Natural killer cell (primary cell): ENCODE data around the gene NSMCE1. TPM values are rescaled to one million over a fixed set of nuclear protein-coding genes. Genes with fewer than 3 reads are reported as not detected.

Experiments
- ATAC-seq, 3 donors: fragments of 150-1000 bp in 2 of 3; fragments of 200-7000 bp in 1 of 3; cut with Tn5 transposase; 1 replicate in 1 of 3; 2 replicates in 2 of 3; pipeline ENCODE4 v1.10.0; 2021; ENCODE audit warnings: mild to moderate bottlenecking in 2 of 3, moderate library complexity in 2 of 3
- DNase-seq, 2 donors: peaks; one replicate each; pipeline versions ENCODE4 v3.0.0 to v3.0.0-alpha.2; 2013 to 2021; ENCODE audit warnings: mixed read lengths in 1 of 2
- H3K27ac ChIP-seq: one replicate; pipeline ENCODE4 v1.5.1; 2013; ENCODE audit warnings: mild to moderate bottlenecking, low read length
- H3K27me3 ChIP-seq: one replicate; pipeline ENCODE4 v1.6.1; 2013; ENCODE audit warnings: low read length; ENCODE audit not compliant: control insufficient read depth, insufficient read depth
- H3K36me3 ChIP-seq: one replicate; pipeline ENCODE4 v1.6.1; 2013; ENCODE audit warnings: low read length; ENCODE audit not compliant: control insufficient read depth, insufficient read depth
- H3K4me1 ChIP-seq: one replicate; pipeline ENCODE4 v1.6.1; 2013; ENCODE audit warnings: low read length; ENCODE audit not compliant: control insufficient read depth, insufficient read depth
- H3K4me3 ChIP-seq: one replicate; pipeline ENCODE4 v1.5.1; 2013; ENCODE audit warnings: low read length
- H3K9me3 ChIP-seq: one replicate; pipeline ENCODE4 v1.6.1; 2013; ENCODE audit warnings: low read length; ENCODE audit not compliant: control insufficient read depth, insufficient read depth
- H3K27ac Mint-ChIP-seq, 2 donors: one replicate each; pipeline ENCODE4 v1.8.0; 2022; ENCODE audit warnings: mild to moderate bottlenecking in 2 of 2, mixed read lengths in 2 of 2, moderate library complexity in 1 of 2
- H3K27me3 Mint-ChIP-seq, 2 donors: one replicate each; pipeline ENCODE4 v1.8.0; 2022; ENCODE audit warnings: low read depth in 2 of 2, mixed read lengths in 2 of 2
- H3K36me3 Mint-ChIP-seq: one replicate; pipeline ENCODE4 v1.8.0; 2022; ENCODE audit warnings: mixed read lengths
- H3K4me1 Mint-ChIP-seq, 2 donors: one replicate each; pipeline ENCODE4 v1.8.0; 2022; ENCODE audit warnings: mixed read lengths in 2 of 2
- H3K4me3 Mint-ChIP-seq: one replicate; pipeline ENCODE4 v1.8.0; 2022; ENCODE audit warnings: mild to moderate bottlenecking, moderate library complexity, mixed read lengths
- H3K9me3 Mint-ChIP-seq, 2 donors: one replicate each; pipeline ENCODE4 v1.8.0; 2022; ENCODE audit warnings: mixed read lengths in 2 of 2
- WGBS: methylation state at CpG from one replicate; pipeline ENCODE4 v1.1.7; 2013; ENCODE audit warnings: missing lambda C conversion rate; ENCODE audit not compliant: insufficient coverage; 5-methylcytosine and 5-hydroxymethylcytosine counted together
- intact Hi-C: fragments of 100-400 bp; cut with micrococcal nuclease; formaldehyde crosslinking; loops from one replicate; pipeline ENCODE4 v1.14.2; 2022
- total RNA-seq, 4 donors: library from RNA; stranded (reverse); fragments of 120-200 nt in 1 of 4; gene quantifications; one replicate each; pipeline versions ENCODE4 v1.2.3 to v1.2.4, GENCODE V29; 2013 to 2022
- TF ChIP-seq, protein P1 (sequence below): fragments of 200-600 bp; IDR thresholded peaks from one replicate; pipeline ENCODE4 v1.8.0; 2022; ENCODE audit warnings: antibody characterized with exemption

The NSMCE1 gene, protein sequence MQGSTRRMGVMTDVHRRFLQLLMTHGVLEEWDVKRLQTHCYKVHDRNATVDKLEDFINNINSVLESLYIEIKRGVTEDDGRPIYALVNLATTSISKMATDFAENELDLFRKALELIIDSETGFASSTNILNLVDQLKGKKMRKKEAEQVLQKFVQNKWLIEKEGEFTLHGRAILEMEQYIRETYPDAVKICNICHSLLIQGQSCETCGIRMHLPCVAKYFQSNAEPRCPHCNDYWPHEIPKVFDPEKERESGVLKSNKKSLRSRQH
- total RNA-seq, result 10 to 100 TPM; 29.4 to 42.7 (median 37.7) TPM
- total RNA-seq (2013), result 63.7 TPM

DNA sequence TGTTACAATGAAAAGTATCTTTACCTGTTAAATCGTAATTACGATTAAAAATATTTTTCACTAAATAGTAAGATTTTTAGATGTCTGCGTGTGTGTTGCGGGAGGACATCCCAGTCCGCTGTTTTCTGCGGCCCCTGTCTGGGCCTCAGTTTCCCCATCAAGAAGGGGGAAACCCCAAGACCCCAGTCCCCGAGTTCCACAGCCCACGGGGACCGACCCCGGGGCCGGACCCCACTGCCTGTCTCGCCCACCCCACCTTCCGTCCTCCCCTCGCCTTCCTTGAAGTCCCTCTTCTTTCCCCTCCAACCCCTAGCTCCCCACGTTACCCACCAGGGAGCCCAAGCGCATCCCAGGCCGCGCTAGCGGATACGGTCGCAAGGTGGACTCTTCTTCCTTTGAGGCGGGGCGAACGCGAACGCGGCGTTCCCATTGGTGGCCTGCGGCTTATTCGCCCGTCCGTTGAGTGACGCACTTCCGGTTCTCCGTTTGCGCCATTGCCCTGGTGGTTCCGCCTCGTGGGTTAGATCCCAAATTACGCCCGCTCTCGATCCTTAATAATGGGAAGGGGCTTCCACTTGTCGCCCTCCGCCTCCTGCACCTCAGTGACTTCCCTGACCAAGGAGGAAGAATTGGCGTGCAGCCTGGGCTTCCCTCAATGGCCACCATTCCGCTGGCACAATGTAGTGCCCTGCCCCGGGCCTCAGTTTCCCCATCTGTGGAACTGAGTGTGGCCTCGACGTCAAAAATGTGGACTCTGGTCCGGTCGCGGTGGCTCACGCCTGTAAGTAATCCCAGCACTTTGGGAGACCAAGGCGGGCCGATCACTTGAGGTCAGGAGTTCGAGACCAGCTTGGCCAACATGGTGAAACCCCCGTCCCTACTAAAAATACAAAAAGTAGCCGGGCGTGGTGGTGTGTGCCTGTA, at the start of gene NSMCE1:
NSMCE1 (minus strand) TSS at position 397 of the 924 bp plus-strand sequence. CDS start 11,202 bp downstream, outside the sequence.
- H3K4me1 Mint-ChIP-seq, result peaks cover 22 to 34% of the 10 kb centered on the region in 2 donors
- TF ChIP-seq, protein P1, sequence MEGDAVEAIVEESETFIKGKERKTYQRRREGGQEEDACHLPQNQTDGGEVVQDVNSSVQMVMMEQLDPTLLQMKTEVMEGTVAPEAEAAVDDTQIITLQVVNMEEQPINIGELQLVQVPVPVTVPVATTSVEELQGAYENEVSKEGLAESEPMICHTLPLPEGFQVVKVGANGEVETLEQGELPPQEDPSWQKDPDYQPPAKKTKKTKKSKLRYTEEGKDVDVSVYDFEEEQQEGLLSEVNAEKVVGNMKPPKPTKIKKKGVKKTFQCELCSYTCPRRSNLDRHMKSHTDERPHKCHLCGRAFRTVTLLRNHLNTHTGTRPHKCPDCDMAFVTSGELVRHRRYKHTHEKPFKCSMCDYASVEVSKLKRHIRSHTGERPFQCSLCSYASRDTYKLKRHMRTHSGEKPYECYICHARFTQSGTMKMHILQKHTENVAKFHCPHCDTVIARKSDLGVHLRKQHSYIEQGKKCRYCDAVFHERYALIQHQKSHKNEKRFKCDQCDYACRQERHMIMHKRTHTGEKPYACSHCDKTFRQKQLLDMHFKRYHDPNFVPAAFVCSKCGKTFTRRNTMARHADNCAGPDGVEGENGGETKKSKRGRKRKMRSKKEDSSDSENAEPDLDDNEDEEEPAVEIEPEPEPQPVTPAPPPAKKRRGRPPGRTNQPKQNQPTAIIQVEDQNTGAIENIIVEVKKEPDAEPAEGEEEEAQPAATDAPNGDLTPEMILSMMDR, result no peak

DNA sequence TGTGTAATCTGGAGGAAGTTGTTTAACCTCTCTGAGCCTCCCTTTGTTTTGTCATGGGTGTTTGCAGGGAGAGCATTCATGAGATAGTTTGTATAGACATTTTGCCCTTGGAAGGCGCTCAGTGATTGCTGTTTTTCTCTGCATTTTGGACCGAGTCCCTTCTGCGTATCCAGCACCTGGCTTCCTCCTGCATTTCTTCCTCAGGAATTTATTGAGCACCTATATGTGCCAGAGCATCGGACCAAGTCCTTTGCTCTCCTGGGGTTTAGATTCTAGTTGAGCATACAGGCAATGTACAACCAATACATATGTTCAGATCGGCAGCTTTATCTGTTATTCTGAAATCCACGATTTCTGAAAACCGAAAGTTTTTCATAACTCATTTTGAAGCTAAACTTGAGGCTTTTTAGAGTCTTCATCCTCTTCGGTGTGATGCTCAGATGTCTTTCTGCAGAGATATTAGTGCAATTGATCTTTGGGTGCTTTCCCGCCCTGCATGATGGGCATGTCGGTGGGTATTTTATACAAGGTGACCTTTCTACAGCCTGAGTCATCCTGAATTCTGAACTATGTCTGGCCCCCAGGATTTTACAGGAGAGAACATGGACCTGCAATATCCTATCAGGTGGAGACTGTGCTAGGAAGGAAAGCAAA, 49.3 kb upstream of the NSMCE1 start:
- Mint-ChIP-seq H3K27ac (peak overlapping the region; percentile 89), H3K27me3 (no peaks in the 10 kb centered on the region), H3K36me3 (no peaks in the 10 kb centered on the region), H3K9me3 (no peaks in the 10 kb centered on the region), H3K4me3 (peak overlapping the region; percentile 78), H3K4me1 (peaks cover 58 to 73% of the 10 kb centered on the region in 2 donors)
- DNase-seq, result peak in 1 of 2 donors; percentile 63
- peak overlapping the region; percentile 38 for H3K27ac ChIP-seq
- no peaks in the 10 kb centered on the region for H3K9me3 ChIP-seq
- H3K36me3 ChIP-seq, result peaks cover 2% of the 10 kb centered on the region
- TF ChIP-seq, protein P1, result no peak
- ATAC-seq, result no peak
- intact Hi-C loops, result loop anchor here (5.0 kb wide), 1 partner anchor 49 kb away; no protein-coding TSS in a partner anchor
- H3K27me3 ChIP-seq, result no peaks in the 10 kb centered on the region
- WGBS, result 74% methylated on average over 10 of the region's 10 CpGs
- H3K4me3 ChIP-seq, result peak overlapping the region; percentile 5
- H3K4me1 ChIP-seq, result peaks cover 70% of the 10 kb centered on the region

More for the DNA sequence above, at the start of gene NSMCE1:
- peak; percentile 97 to 100 (median 99) for ATAC-seq
- Histone ChIP-seq H3K27me3 (no peaks in the 10 kb centered on the region), H3K27ac (peak within 1 kb of the TSS; percentile 88), H3K4me1 (peaks cover 23% of the 10 kb centered on the region), H3K4me3 (peak within 1 kb of the TSS; percentile 86), H3K36me3 (no peaks in the 10 kb centered on the region), H3K9me3 (no peaks in the 10 kb centered on the region)
- H3K9me3 Mint-ChIP-seq, result no peaks in the 10 kb centered on the region
- H3K27me3 Mint-ChIP-seq, result no peaks in the 10 kb centered on the region
- DNase-seq, result peak; percentile 98
- peak within 1 kb of the TSS; percentile 97 for H3K4me3 Mint-ChIP-seq
- 9% methylated on average over 56 of the region's 58 CpGs for WGBS
- intact Hi-C loops, result loop anchor here (1.0 kb wide), 1 partner anchor 31 kb away; no protein-coding TSS in a partner anchor
- H3K36me3 Mint-ChIP-seq, result no peaks in the 10 kb centered on the region
- peak within 1 kb of the TSS; percentile 96 to 99 for H3K27ac Mint-ChIP-seq

DNA sequence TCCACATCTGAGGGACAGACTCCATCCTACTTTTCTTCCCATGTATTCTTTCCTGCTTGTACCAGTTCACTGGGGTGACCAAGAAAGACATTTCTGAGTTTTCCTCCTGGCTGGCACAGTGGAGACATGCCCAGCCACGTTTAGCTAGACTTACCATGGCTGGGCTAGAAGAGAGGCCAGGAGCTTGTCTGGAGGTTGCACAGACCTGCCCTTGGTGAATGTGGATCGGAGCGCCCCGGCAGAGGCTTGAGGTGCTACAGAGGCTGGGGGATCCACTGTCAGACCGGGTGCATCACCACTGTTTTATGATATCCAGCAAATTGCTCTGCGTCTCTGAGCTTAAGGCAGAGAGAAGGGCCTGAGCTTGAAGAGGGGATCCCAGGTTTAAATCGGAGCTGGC, 48.7 kb upstream of the NSMCE1 start:
- Histone ChIP-seq H3K4me1 (peaks cover 71% of the 10 kb centered on the region), H3K27ac (no peak overlapping the region), H3K36me3 (peaks cover 2% of the 10 kb centered on the region), H3K27me3 (no peaks in the 10 kb centered on the region), H3K9me3 (no peaks in the 10 kb centered on the region), H3K4me3 (peak overlapping the region; percentile 5)
- peak overlapping the region; percentile 19 for H3K4me3 Mint-ChIP-seq
- no peaks in the 10 kb centered on the region for H3K9me3 Mint-ChIP-seq
- no peak for ATAC-seq
- WGBS, result 85% methylated on average over 7 of the region's 7 CpGs
- no peaks in the 10 kb centered on the region for H3K27me3 Mint-ChIP-seq
- intact Hi-C loops, result loop anchor here (5.0 kb wide), 1 partner anchor 50 kb away; no protein-coding TSS in a partner anchor
- H3K36me3 Mint-ChIP-seq, result no peaks in the 10 kb centered on the region
- peak overlapping the region; percentile 89 for H3K27ac Mint-ChIP-seq
- DNase-seq, result no peak
- TF ChIP-seq, protein P1, result no peak
- H3K4me1 Mint-ChIP-seq, result peaks cover 58 to 70% of the 10 kb centered on the region in 2 donors
